SK-N-SH (cell line): ENCODE measurements around the gene SERPINA6.

Experiments used
- CTCF ChIP-seq: fragments of 200-600 bp; sonication (generic); IDR thresholded peaks from 2 replicates; pipeline ENCODE4 v1.6.1; 2017; ENCODE audit warnings: antibody characterized with exemption, mild to moderate bottlenecking, moderate library complexity
- JUND ChIP-seq: IDR thresholded peaks from 2 replicates; pipeline ENCODE4 v1.4.0; 2012
- MAX ChIP-seq: IDR thresholded peaks from 2 replicates; pipeline ENCODE4 v1.4.0; 2012; ENCODE audit warnings: low read depth
- NFIC ChIP-seq: IDR thresholded peaks from 2 replicates; pipeline ENCODE4 v1.4.0; 2012; ENCODE audit warnings: borderline replicate concordance
- SIN3A ChIP-seq: IDR thresholded peaks from 2 replicates; pipeline ENCODE4 v1.6.1; 2012; ENCODE audit warnings: low read depth, mild to moderate bottlenecking, low read length, moderate library complexity, borderline replicate concordance
- USF1 ChIP-seq: IDR thresholded peaks from 2 replicates; pipeline ENCODE4 v1.4.0; 2012; ENCODE audit warnings: low read depth, borderline replicate concordance
- ZBTB33 ChIP-seq: IDR thresholded peaks from 2 replicates; pipeline ENCODE4 v1.4.0; 2012; ENCODE audit warnings: low read depth, borderline replicate concordance

GRCh38 chr14:94316692-94317091, 6.4 kb downstream of the SERPINA6 start:
- TF ChIP-seq NFIC (no peak), JUND (no peak), SIN3A (no peak), USF1 (no peak), ZBTB33 (no peak), CTCF (no peak), MAX (no peak)
